Activated naive CD4-positive, alpha-beta T cell treated with anti-CD3 and anti-CD28 coated beads for 36 hours (primary cell): ENCODE measurements around the gene VSIG2. TPM values are rescaled to one million over a fixed set of nuclear protein-coding genes. Genes with fewer than 3 reads are reported as not detected.

Experiments used
- CTCF ChIA-PET: fragments of 350-600 bp; sonication (Branson Sonifier 250); formaldehyde crosslinking; loops from one replicate; lab custom pipeline; 2021; ENCODE audit warnings: antibody characterized with exemption; lab: Charles Lee
- DNase-seq: peaks from one replicate; pipeline ENCODE4 v3.0.0-alpha.2; 2020
- H3K27ac Mint-ChIP-seq: one replicate; pipeline ENCODE4 v1.8.0; 2021; ENCODE audit warnings: mild to moderate bottlenecking, mixed read lengths
- H3K27me3 Mint-ChIP-seq: one replicate; pipeline ENCODE4 v1.8.0; 2021; ENCODE audit warnings: low read depth, mixed read lengths
- H3K36me3 Mint-ChIP-seq: one replicate; pipeline ENCODE4 v1.8.0; 2021; ENCODE audit warnings: low read depth, mixed read lengths
- H3K4me1 Mint-ChIP-seq: one replicate; pipeline ENCODE4 v1.8.0; 2021; ENCODE audit warnings: low read depth, mixed read lengths
- H3K4me3 Mint-ChIP-seq: one replicate; pipeline ENCODE4 v1.8.0; 2021; ENCODE audit warnings: mild to moderate bottlenecking, moderate library complexity, mixed read lengths
- H3K9me3 Mint-ChIP-seq: one replicate; pipeline ENCODE4 v1.8.0; 2021; ENCODE audit warnings: mixed read lengths
- intact Hi-C: fragments of 100-400 bp; cut with micrococcal nuclease; formaldehyde crosslinking; loops from one replicate; pipeline ENCODE4 v1.15.1; 2023
- total RNA-seq, 2 experiments: library from RNA; stranded (reverse); gene quantifications; one replicate each; pipeline ENCODE4 v1.2.3, GENCODE V29; 2021

VSIG2 gene
- total RNA-seq, 2 experiments from 2014 or later: 0.20 to 0.29 TPM

- Mint-ChIP-seq H3K4me3 (no peak overlapping the region), H3K9me3 (peaks cover 6% of the 10 kb centered on the region), H3K27ac (no peak overlapping the region), H3K27me3 (no peaks in the 10 kb centered on the region), H3K4me1 (no peaks in the 10 kb centered on the region), H3K36me3 (peaks cover 8% of the 10 kb centered on the region)
- intact Hi-C loops: no loop called here
- DNase-seq: no peak
- CTCF ChIA-PET: no interaction called here
Measured at GRCh38 chr11:124707829-124708228, 44.2 kb downstream of the VSIG2 start.

- Mint-ChIP-seq H3K27ac (no peak overlapping the region), H3K4me3 (no peak overlapping the region), H3K9me3 (no peaks in the 10 kb centered on the region), H3K4me1 (no peaks in the 10 kb centered on the region), H3K36me3 (no peaks in the 10 kb centered on the region), H3K27me3 (no peaks in the 10 kb centered on the region)
- no peak for DNase-seq
- CTCF ChIA-PET: interaction anchor here (0.7 to 1.0 kb wide), 2 partner anchors 31 to 1049 kb away, joined by 3 read pairs; no protein-coding TSS in a partner anchor
- intact Hi-C loops: no loop called here
Measured at GRCh38 chr11:124700028-124700427, 52.0 kb downstream of the VSIG2 start.

GRCh38 chr11:124699547-124699946 lies 52.5 kb downstream of the VSIG2 start:
- Mint-ChIP-seq H3K4me3 (no peak overlapping the region), H3K9me3 (no peaks in the 10 kb centered on the region), H3K27ac (no peak overlapping the region), H3K36me3 (no peaks in the 10 kb centered on the region), H3K4me1 (no peaks in the 10 kb centered on the region), H3K27me3 (no peaks in the 10 kb centered on the region)
- CTCF ChIA-PET: interaction anchor here (1.0 kb wide), 1 partner anchor 30 kb away, joined by 3 read pairs; no protein-coding TSS in a partner anchor
- no peak for DNase-seq
- intact Hi-C loops: no loop called here

Other genes with a start within 250 kb of the VSIG2 start
- gene OR8B12, start 208.6 kb downstream of the VSIG2 start, total RNA-seq: not detected
- not detected for gene OR8A1, start 182.3 kb downstream of the VSIG2 start, total RNA-seq
- not detected for gene PANX3, start 140.8 kb downstream of the VSIG2 start, total RNA-seq
- gene TBRG1, start 129.4 kb downstream of the VSIG2 start, total RNA-seq: 10 to 100 TPM; 28.3 to 28.6 TPM
- gene SIAE, start 78.5 kb downstream of the VSIG2 start, total RNA-seq: 10 to 100 TPM in 1 of 2 experiments, 1 to 10 TPM in 1; 7.8 to 10.8 TPM
- gene SPA17, start 78.4 kb downstream of the VSIG2 start, total RNA-seq: 1 to 10 TPM; 3.9 to 5.1 TPM
- 10 to 100 TPM; 10.3 to 10.8 TPM for gene NRGN, start 12.3 kb downstream of the VSIG2 start, total RNA-seq
- 1 to 10 TPM; 1.0 to 1.2 TPM for gene ESAM, start 10.0 kb upstream of the VSIG2 start, total RNA-seq
- gene MSANTD2, start 48.2 kb upstream of the VSIG2 start, total RNA-seq: 1 to 10 TPM; 3.8 to 4.2 TPM
- gene ROBO3, start 113.2 kb upstream of the VSIG2 start, total RNA-seq: 10 to 100 TPM; 24.2 to 24.5 TPM
- not detected for gene ROBO4, start 145.6 kb upstream of the VSIG2 start, total RNA-seq
- not detected for gene HEPN1, start 167.0 kb upstream of the VSIG2 start, total RNA-seq
- not detected for gene HEPACAM, start 183.8 kb upstream of the VSIG2 start, total RNA-seq
- gene CCDC15, start 201.9 kb upstream of the VSIG2 start, total RNA-seq: 1 to 10 TPM; 6.1 to 7.3 TPM